GM21526 (cell line): ENCODE results near the gene EXD3.
A peak's percentile ranks its signal among the peaks of the same experiment; 100 is the strongest.

Source experiments
- ATAC-seq: cut with Tn5 transposase; IDR thresholded peaks from one replicate; pipeline ENCODE4 v1.9.1; 2021; ENCODE audit warnings: moderate library complexity; ENCODE audit not compliant: unreplicated experiment, low FRiP score

The EXD3 gene

GRCh38 chr9:137278061-137278701 is 144.8 kb downstream of the EXD3 start:
- no peak for ATAC-seq

GRCh38 chr9:137277329-137278041 is 145.5 kb downstream of the EXD3 start, which contains the start of gene TOR4A:
TOR4A (plus strand) TSS chr9:137277726; CDS start chr9:137278690, 964 bp downstream.
- ATAC-seq, result peak; percentile 37

- ATAC-seq, result no peak
Measured at GRCh38 chr9:137276473-137277328, 146.3 kb downstream of the EXD3 start.

GRCh38 chr9:137275588-137276472 is 147.1 kb downstream of the EXD3 start:
- ATAC-seq, result no peak

- no peak for ATAC-seq
Measured at GRCh38 chr9:137275203-137275587, 147.8 kb downstream of the EXD3 start.

- ATAC-seq, result no peak
Measured at GRCh38 chr9:137273611-137274320, 149.2 kb downstream of the EXD3 start.

- ATAC-seq, result no peak
Measured at GRCh38 chr9:137273095-137273490, 149.9 kb downstream of the EXD3 start.

- ATAC-seq, result no peak
Measured at GRCh38 chr9:137272241-137273094, 150.5 kb downstream of the EXD3 start.

GRCh38 chr9:137271696-137272076 is 151.3 kb downstream of the EXD3 start:
- ATAC-seq, result no peak

- no peak for ATAC-seq
Measured at GRCh38 chr9:137270929-137271695, 151.8 kb downstream of the EXD3 start.

GRCh38 chr9:137269231-137269772 is 153.7 kb downstream of the EXD3 start:
- no peak for ATAC-seq

- ATAC-seq, result no peak
Measured at GRCh38 chr9:137268538-137269201, 154.3 kb downstream of the EXD3 start.

GRCh38 chr9:137267933-137268355 is 155.0 kb downstream of the EXD3 start:
- ATAC-seq, result no peak

GRCh38 chr9:137266585-137267453 is 156.1 kb downstream of the EXD3 start:
- no peak for ATAC-seq

GRCh38 chr9:137266162-137266527 is 156.8 kb downstream of the EXD3 start:
- no peak for ATAC-seq

GRCh38 chr9:137265496-137266161 is 157.3 kb downstream of the EXD3 start:
- ATAC-seq, result no peak
